ENCODE results near the gene DDX5.

DNA sequence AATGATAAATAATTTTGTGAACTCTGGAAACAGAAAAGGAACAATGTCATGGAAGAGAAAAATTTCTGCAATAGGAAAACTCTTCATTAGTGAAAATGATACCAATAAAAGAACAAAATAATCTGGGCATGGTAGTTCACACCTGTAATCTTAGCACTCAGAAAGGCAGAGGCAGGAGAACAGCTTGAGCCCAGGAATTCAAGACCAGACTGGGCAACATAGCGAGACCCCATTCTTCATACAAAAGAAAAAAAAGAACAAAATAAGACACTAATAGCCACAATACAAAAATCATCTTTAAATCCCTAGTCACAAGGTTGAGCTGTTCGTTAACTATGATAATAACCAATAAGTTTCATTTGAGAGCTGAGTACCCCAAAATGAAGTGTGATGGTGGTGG lies 17.8 kb downstream of the DDX5 start:
- TF ChIP-seq MYNN (CRISPR knock-in tag; IDR thresholded peaks at IDR 0.05; ENCODE audit: low read depth) (no peak), NFRKB (IDR thresholded peaks at IDR 0.05) (no peak), TARDBP (CRISPR knock-in tag; IDR thresholded peaks at IDR 0.05) (no peak), GABPB1 (CRISPR knock-in tag; IDR thresholded peaks at IDR 0.05) (no peak), KAT7 (CRISPR knock-in tag; IDR thresholded peaks at IDR 0.05; ENCODE audit: borderline replicate concordance) (no peak), CTCF (CRISPR knock-in tag; IDR thresholded peaks at IDR 0.05) (no peak), ZFP91 (CRISPR knock-in tag; IDR thresholded peaks at IDR 0.05; ENCODE audit: borderline replicate concordance) (no peak), CHD2 (IDR thresholded peaks at IDR 0.05; ENCODE audit: low read depth, low read length) (no peak), PRDM4 (CRISPR knock-in tag; IDR thresholded peaks at IDR 0.05; ENCODE audit: borderline replicate concordance) (no peak), FOSL2 (CRISPR knock-in tag; IDR thresholded peaks at IDR 0.05) (no peak), KAT8 (CRISPR knock-in tag; IDR thresholded peaks at IDR 0.05) (no peak)

All from HepG2 (cell line).